ENCODE results near the gene PCDHGA11. TPM values are rescaled to one million over a fixed set of nuclear protein-coding genes. Genes with fewer than 3 reads are reported as not detected.
"Not testable (repeated sequence)": the region's sequence is repeated elsewhere in the genome, so short reads cannot be mapped to it uniquely, and the experiment has no call there.

PCDHGA11 gene
- total and polyA plus RNA-seq, 2 of the 4 experiments (the other 2 are of a cell fraction): 5.4 to 6.9 TPM

DNA sequence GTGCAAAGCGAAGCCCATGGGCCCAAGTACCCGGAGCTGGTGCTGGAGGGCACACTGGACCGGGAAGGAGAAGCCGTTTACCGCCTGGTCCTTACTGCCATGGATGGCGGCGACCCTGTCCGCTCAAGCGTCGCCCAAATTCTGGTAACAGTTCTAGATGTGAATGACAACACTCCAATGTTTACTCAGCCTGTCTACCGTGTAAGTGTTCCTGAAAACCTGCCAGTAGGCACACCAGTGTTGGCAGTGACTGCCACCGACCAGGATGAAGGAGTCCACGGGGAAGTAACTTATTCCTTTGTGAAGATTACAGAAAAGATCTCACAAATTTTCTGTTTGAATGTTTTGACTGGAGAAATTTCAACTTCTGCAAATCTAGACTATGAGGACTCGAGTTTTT, 46.2 kb upstream of the PCDHGA11 start (continued):
- no peak for TF ChIP-seq RCOR1 (IDR thresholded peaks at IDR 0.05; ENCODE audit: insufficient replicate concordance, low read length)
- TF ChIP-seq NFE2L2 (IDR thresholded peaks at IDR 0.05; ENCODE audit: low read depth, low read length): no peak
- TF ChIP-seq BHLHE40 (IDR thresholded peaks at IDR 0.05; ENCODE audit: low read depth, low read length): no peak

DNA sequence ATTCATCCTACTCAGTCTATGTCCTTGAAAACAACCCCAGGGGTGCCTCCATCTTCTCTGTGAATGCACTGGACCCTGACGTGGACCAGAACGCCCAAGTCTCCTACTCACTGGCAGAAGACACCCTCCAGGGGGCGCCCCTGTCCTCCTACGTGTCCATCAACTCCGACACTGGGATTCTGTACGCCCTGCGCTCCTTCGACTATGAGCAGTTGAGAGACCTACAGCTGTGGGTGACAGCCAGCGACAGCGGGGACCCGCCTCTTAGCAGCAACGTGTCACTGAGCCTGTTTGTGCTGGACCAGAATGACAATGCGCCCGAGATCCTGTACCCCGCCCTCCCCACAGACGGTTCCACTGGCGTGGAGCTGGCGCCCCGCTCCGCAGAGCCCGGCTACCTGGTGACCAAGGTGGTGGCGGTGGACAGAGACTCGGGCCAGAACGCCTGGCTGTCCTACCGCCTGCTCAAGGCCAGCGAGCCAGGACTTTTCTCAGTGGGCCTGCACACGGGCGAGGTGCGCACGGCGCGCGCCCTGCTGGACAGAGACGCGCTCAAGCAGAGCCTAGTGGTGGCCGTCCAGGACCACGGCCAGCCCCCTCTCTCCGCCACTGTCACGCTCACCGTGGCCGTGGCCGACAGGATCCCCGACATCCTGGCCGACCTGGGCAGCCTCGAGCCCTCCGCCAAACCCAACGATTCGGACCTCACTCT, 45.3 kb upstream of the PCDHGA11 start:
- DNase-seq; ATAC-seq (ENCODE audit: low read depth); H3K4me3 ChIP-seq (ENCODE audit: insufficient read depth, low read depth, low read length); H3K9ac ChIP-seq (ENCODE audit: low read depth, low read length); BruUV-seq (replicated peaks); dilution Hi-C loops (cut with HindIII; ENCODE audit: low sequenced_read_pairs, unreplicated experiment); H4K8ac ChIP-seq (ENCODE audit: low read depth in 2 of 2, low read length in 2 of 2); H3K23ac ChIP-seq (ENCODE audit: low read depth, low read length); H2BK15ac ChIP-seq (ENCODE audit: low read depth, low read length); CTCF ChIA-PET; H4K5ac ChIP-seq (ENCODE audit: low read depth, low read length); H3K9me1 ChIP-seq (ENCODE audit: insufficient read depth, low read length); H2BK5ac ChIP-seq (ENCODE audit: low read depth, low read length, poor library complexity, severe bottlenecking); H2AK5ac ChIP-seq (ENCODE audit: low read depth, low read length); POLR2A ChIA-PET (ENCODE audit: unreplicated experiment); H4K91ac ChIP-seq (ENCODE audit: insufficient read depth, low read depth, low read length); H2BK20ac ChIP-seq (ENCODE audit: low read depth, low read length); in situ Hi-C loops (cut with MboI; ENCODE audit: low sequenced_read_pairs); H3K4me1 ChIP-seq (ENCODE audit: control insufficient read depth, insufficient read depth, low read length); H3K4ac ChIP-seq (ENCODE audit: low read depth, low read length); H3K79me1 ChIP-seq (ENCODE audit: low read depth in 1 of 2, low read length in 2 of 2); H2AFZ ChIP-seq (replicated peaks; ENCODE audit: low read length, poor library complexity); H3K56ac ChIP-seq (ENCODE audit: extremely low read depth, insufficient read depth, low read length); H3K27ac ChIP-seq (ENCODE audit: insufficient read depth, low read length); H3K27me3 ChIP-seq (ENCODE audit: control insufficient read depth, insufficient read depth, low read length); intact Hi-C loops (cut with micrococcal nuclease); H3K14ac ChIP-seq (replicated peaks; ENCODE audit: low read depth, low read length); H2BK120ac ChIP-seq (ENCODE audit: low read depth, low read length); H3K18ac ChIP-seq (ENCODE audit: low read depth, low read length); H3K4me2 ChIP-seq (ENCODE audit: low read depth, low read length); H2AK9ac ChIP-seq (replicated peaks; ENCODE audit: low read depth, low read length, poor library complexity); H4K20me1 ChIP-seq (ENCODE audit: insufficient read depth, low read length): not testable (repeated sequence)
- Histone ChIP-seq H3K36me3 (ENCODE audit: control insufficient read depth, insufficient read depth, low read length) (peaks cover 20% of the 10 kb centered on the region), H3K9me3 (ENCODE audit: control insufficient read depth, insufficient read depth, low read length) (peaks cover 54% of the 10 kb centered on the region)
- WGBS, 2 experiments (ENCODE audit: extremely low coverage in 2 of 2, insufficient read length in 1 of 2): 40% methylated on average over 9 of the region's 48 CpGs; no CpG with 5 or more reads in 1 of the 2 experiments
